Stimulated activated CD4-positive, alpha-beta T cell treated with anti-CD3 and anti-CD28 coated beads, Interleukin-12 subunit alpha, Interleukin-12 subunit beta, amount 100 ng/mL, for 4 hours (primary cell): ENCODE results near the gene MCF2L2.

Experiments
- DNase-seq: peaks from one replicate; pipeline ENCODE4 v3.0.0-alpha.2; 2020

The MCF2L2 gene

DNA sequence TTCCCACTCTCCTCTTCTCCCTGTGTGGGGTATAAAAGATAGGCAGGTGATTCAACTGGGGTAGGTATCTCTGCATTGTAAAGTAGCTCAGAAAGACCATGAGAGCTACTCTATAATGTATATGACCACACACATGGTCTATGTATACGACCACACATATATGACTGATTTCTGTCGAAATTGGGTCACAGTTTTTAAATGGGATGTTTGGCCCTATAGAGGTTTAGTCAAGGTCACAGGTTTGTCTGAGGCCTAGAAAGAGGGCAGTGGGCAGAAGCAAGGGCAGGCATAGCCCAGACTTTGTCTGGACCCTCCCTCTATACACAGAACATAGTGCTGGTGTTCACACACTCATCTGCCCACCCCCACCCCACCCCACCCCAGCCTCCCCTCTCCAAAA, 270.3 kb downstream of the MCF2L2 start:
- no peak for DNase-seq

GRCh38 chr3:183156266-183156665, 272.2 kb downstream of the MCF2L2 start:
- DNase-seq: no peak

GRCh38 chr3:183155499-183155898, 272.9 kb downstream of the MCF2L2 start:
- DNase-seq: no peak

- no peak for DNase-seq
Observed at GRCh38 chr3:183153210-183153950, 275.0 kb downstream of the MCF2L2 start.

DNA sequence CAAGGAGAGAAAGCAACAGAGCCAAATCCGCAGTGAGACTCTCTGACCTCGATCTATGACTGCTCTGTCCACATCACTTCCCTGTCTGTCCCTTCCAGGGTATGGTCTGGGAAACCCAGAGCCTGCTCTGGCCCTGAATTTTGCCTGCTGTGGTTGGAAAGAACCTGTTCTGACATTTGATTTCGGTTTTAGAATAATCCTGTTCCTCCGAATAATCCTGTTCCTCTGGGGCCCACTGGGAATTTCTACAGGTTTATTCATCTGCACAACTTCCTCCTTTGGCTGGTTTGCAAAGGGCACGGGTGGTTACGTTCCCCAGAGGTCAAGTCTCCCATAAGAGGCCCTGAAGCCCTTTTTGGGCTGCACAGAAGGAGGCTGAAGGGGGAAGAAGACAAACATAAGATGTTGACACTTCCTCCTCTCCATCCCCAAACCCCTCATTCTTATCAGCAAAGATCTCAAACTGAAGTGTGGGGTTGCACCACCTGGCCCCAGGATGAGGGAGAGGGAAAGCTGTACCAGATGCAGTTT, 276.5 kb downstream of the MCF2L2 start:
- no peak for DNase-seq

DNA sequence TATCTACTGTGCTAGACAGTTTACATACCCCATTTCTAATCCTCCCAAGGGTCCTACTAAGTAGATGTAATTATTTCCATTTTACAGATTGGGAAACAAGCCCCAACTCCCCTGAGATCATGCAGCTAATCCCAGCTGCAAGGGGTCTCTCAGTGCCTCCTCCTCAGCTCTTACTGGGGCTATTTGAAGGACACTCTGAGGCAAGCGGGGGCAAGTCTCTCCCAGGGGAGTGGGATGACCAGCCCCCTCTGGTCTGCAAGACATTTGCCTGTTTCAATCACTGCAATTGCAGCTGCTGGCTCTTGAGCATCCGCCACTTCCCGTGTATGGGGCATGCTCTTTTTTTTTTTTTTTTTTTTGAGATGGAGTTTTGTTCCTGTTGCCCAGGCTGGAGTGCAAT, 277.3 kb downstream of the MCF2L2 start:
- DNase-seq: no peak

GRCh38 chr3:183149915-183150750, 278.3 kb downstream of the MCF2L2 start:
- no peak for DNase-seq

DNA sequence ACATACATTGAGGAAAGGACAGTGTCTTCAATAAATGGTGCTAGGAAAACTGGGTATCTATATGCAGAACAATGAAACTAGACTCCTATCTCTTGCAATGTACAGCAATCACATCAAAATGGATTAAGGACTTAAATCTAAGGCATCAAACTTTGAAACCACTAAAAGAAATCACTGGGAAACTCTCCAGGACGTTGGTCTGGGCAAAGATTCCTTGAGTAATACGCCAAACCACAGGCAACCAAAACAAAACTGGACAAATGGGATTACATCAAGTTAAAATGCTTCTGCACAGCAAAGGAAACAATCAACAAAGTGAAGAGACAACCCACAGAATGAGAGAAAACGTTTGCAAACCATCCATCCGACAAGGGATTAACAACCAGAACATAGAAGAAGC, 280.4 kb downstream of the MCF2L2 start:
- no peak for DNase-seq

DNA sequence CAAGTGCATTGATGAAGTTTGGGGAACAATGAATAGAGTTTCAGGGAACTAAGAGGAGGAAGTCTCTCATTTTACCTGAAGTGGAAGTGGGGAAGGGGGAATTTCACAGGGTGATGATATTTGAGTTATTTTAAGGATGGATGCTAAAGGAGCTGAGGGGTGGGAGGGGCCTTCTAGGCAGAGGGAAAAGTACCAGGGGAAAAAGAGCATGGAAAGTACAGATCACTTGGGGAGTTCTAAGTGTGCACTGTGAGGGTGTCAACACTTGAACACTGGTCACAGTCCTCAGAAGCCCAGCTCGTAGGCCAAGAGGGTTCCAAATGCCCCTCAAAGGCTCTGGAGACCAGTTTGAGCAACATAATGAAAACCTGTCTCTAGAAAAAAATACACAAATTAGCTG, 284.1 kb downstream of the MCF2L2 start:
- no peak for DNase-seq

DNA sequence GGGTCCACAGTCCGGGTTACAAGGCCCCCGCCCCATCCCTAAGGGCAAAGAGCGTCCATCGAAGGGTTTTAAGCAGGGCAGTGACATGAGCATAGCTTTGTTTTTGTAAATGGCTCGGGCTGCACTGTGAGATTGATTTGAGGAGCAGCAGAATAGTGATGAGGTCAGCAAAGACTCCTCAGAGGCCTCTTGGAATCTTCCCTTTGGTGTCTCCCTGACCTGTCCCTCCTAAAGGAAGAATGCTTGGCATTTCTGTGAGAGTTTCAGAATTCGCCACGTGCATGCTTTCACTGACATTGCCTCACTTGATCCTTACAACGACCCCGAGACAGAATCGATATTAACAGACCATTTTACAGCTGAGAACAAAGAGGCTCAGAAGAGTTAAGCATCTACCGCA, 286.2 kb downstream of the MCF2L2 start:
- DNase-seq: no peak

- no peak for DNase-seq
Observed at GRCh38 chr3:183134844-183135243, 293.6 kb downstream of the MCF2L2 start.

- no peak for DNase-seq
Observed at GRCh38 chr3:183132409-183132808, 296.0 kb downstream of the MCF2L2 start.

DNA sequence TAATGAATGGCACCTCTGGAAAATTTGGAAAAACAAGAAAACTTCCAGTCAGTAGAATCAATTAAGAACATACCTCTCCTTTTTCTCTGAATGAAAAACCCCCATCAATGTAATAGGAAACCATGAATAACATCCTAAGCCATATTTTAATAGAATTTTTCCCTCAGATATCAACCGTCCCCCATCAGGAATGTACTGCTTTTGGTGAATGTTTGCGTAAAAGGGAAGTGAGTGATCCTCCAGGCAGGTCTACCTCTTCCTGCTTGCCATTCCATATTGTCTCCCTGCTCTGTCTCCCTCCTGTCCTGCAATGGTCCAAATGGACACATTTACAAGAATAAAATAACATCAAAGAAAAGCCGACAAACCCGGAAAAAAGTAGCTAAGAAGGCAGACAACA, 296.7 kb downstream of the MCF2L2 start:
- no peak for DNase-seq

- no peak for DNase-seq
Observed at GRCh38 chr3:183131186-183131725, 297.2 kb downstream of the MCF2L2 start.

DNA sequence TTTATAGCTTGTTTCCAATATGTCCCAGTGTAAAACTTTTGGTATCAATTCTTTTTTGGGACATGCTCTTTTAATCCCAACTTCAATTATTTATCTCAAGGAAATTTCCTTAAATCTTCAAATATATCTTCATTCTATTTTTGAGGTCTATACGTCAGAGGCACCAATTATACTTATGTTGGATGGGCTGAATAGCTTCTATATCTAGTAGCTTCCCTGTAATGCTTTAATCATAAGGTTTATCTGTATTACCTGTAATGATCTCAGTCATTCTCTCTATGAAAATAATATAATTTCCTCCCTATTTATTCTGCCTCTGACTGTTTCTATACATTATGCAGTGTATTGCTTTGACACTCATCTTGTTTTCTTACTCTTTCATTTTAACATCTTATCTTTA, 299.2 kb downstream of the MCF2L2 start:
- DNase-seq: no peak

- no peak for DNase-seq
Observed at GRCh38 chr3:183128709-183129108, 299.7 kb downstream of the MCF2L2 start.
